Measurements from ENCODE around the gene ATP8A1. TPM values are rescaled to one million over a fixed set of nuclear protein-coding genes. Genes with fewer than 3 reads are reported as not detected.

Gene ATP8A1
- total and polyA plus RNA-seq, 2 of the 8 experiments (the other 6 are each of a cell fraction or from before 2014, with no cell fraction given) = 3.7 to 14.9 TPM

DNA sequence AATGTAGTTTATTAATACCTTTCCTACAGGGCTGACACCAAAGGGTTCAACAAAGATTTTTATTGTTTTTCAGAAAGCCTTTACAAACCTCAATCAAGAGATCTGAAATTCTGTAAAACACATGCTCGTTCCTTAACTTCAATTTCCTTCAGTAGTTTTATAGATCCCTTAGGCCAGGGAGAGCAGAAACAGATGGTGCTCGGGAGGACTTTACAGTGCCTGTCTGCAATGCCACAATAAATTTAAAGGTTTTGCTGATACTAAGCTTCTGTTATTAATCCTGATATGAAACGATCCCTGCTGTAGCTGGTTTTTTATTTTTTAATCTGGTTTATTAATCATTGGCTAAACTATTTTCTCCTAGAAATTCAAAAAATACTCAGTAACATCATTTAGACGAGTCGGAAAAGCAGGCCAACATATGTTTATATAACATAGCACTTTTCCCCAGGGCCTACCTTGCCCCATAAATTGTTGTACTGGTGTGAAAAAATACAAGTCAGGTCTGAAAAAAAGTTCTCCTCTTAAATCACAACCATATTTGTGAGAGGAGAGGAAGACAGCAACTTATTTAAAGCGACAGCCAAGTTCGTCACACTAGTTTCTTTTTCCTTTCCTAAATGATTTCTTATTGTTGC lies 219.9 kb downstream of the ATP8A1 start:
- Histone ChIP-seq H3K4me1 (replicated peaks in 1 of 4; ENCODE audit: control insufficient read depth in 3 of 4, insufficient read depth in 4 of 4, low read length in 3 of 4) (0 out of 7 replicates have a peak, but pooled peaks cover 0 to 2% (median 0%) of the 10 kb centered on the region in 4 experiments), H3K56ac (replicated peaks; ENCODE audit: insufficient read length, low read depth, low read length) (no peak overlapping the region), H3K14ac (ENCODE audit: insufficient read length) (no peak overlapping the region), H2AFZ (ENCODE audit: low read length) (no peak overlapping the region), H2BK20ac (ENCODE audit: low read length) (no peak overlapping the region), H3K79me2 (ENCODE audit: control insufficient read depth in 1 of 2, insufficient read depth in 2 of 2, low read length in 2 of 2) (no peaks in the 10 kb centered on the region), H3K18ac (ENCODE audit: extremely low read depth, low read length) (no peak overlapping the region), H2BK5ac (ENCODE audit: low read depth, low read length) (no peak overlapping the region), H3K79me1 (ENCODE audit: low read depth, low read length) (no peaks in the 10 kb centered on the region), H2BK15ac (ENCODE audit: low read length) (no peak overlapping the region), H4K5ac (ENCODE audit: insufficient read length, low read depth, low read length) (no peak overlapping the region), H2AK5ac (ENCODE audit: low read depth, low read length) (no peak overlapping the region), H4K8ac (ENCODE audit: extremely low read depth, insufficient read depth, low read length) (no peak overlapping the region), H3K4me3 (ENCODE audit: extremely low read depth in 1 of 4, insufficient read depth in 2 of 4, low read depth in 3 of 4, low read length in 4 of 4) (no peak overlapping the region), H2BK120ac (replicated peaks; ENCODE audit: low read depth, low read length) (no peak overlapping the region), H3K9ac (replicated peaks in 1 of 4; ENCODE audit: extremely low read depth in 1 of 4, low read depth in 3 of 4, low read length in 3 of 4) (no peak overlapping the region), H3K27me3 (replicated peaks in 1 of 4; ENCODE audit: control insufficient read depth in 3 of 4, extremely low read depth in 1 of 4, insufficient read depth in 3 of 4, low read length in 3 of 4) (no peaks in the 10 kb centered on the region; a peak in 1 of 7 replicates), H3K4ac (replicated peaks; ENCODE audit: insufficient read length, low read depth, low read length) (no peak overlapping the region), H3K27ac (ENCODE audit: low read depth, low read length) (no peak overlapping the region), H3K23ac (ENCODE audit: insufficient read length) (no peak overlapping the region), H3K9me3 (ENCODE audit: insufficient read depth in 2 of 2, low read depth in 1 of 2, low read length in 1 of 2) (no peaks in the 10 kb centered on the region), H3K4me2 (ENCODE audit: insufficient read depth in 1 of 2, low read depth in 2 of 2, low read length in 2 of 2) (no peak overlapping the region), H4K91ac (replicated peaks; ENCODE audit: insufficient read length, low read length) (no peak overlapping the region), H3K36me3 (ENCODE audit: control insufficient read depth in 2 of 4, insufficient read depth in 4 of 4, low read length in 3 of 4) (no peaks in the 10 kb centered on the region), H2BK12ac (ENCODE audit: low read depth, low read length) (no peak overlapping the region), H4K20me1 (replicated peaks in 1 of 2; ENCODE audit: control insufficient read depth in 1 of 2, insufficient read depth in 2 of 2, low read length in 2 of 2) (no peaks in the 10 kb centered on the region), H3K23me2 (ENCODE audit: low read depth, low read length) (no peaks in the 10 kb centered on the region)
- FAIRE-seq = no peak
- no peak for DNase-seq (ENCODE audit: low read depth in 1 of 2, low spot score in 2 of 2)
- ChIA-PET CTCF (ENCODE audit: partially characterized antibody) (no interaction called here), POLR2A (ENCODE audit: partially characterized antibody) (interaction anchor here (0.6 kb wide), 1 partner anchor 561 kb away, joined by 3 read pairs; no protein-coding TSS in a partner anchor)
- 87% methylated on average over 7 of the region's 7 CpGs; no CpG with 5 or more reads in 1 of the 2 experiments for WGBS, 2 experiments (ENCODE audit: extremely low coverage in 1 of 2, insufficient coverage in 1 of 2, insufficient read length in 1 of 2, insufficient replicate concordance in 2 of 2, low coverage in 1 of 2, low lambda C conversion rate in 2 of 2, missing lambda C conversion rate in 1 of 2)
- no peak for TF ChIP-seq EP300 (IDR thresholded peaks at IDR 0.05; ENCODE audit: borderline replicate concordance in 1 of 2, low read depth in 2 of 2, low read length in 2 of 2)
- TF ChIP-seq POU5F1 (IDR thresholded peaks at IDR 0.05; ENCODE audit: low read depth, low read length) = no peak
- TF ChIP-seq ZNF274 (IDR thresholded peaks at IDR 0.05; ENCODE audit: borderline replicate concordance, extremely low read depth, low read length) = no peak
- TF ChIP-seq GTF2F1 (IDR thresholded peaks at IDR 0.05; ENCODE audit: borderline replicate concordance, low read depth, low read length) = no peak
- no peak for TF ChIP-seq ATF2 (IDR thresholded peaks at IDR 0.05; ENCODE audit: low read length)
- TF ChIP-seq SIX5 (IDR thresholded peaks at IDR 0.05; ENCODE audit: low read depth, low read length) = no peak
- no peak for TF ChIP-seq TAF7 (optimal IDR thresholded peaks at IDR 0.05; ENCODE audit: borderline replicate concordance, low read depth, low read length)
- no peak for TF ChIP-seq CBX5 (IDR thresholded peaks at IDR 0.05; ENCODE audit: low read depth, low read length)
- TF ChIP-seq KDM4A (IDR thresholded peaks at IDR 0.05; ENCODE audit: low read depth, low read length, severe bottlenecking) = no peak
- TF ChIP-seq RNF2 (IDR thresholded peaks at IDR 0.05; ENCODE audit: borderline replicate concordance, low read depth, low read length, missing control alignments, poor library complexity, severe bottlenecking) = no peak
